ENCODE measurements around the gene LZTR1. TPM values are rescaled to one million over a fixed set of nuclear protein-coding genes. Genes with fewer than 3 reads are reported as not detected.

The LZTR1 gene
- total and polyA plus RNA-seq, 2 of the 4 experiments (the other 2 are of a cell fraction) = 22.8 to 41.3 TPM

- intact Hi-C loops (cut with micrococcal nuclease) (no loop called here), dilution Hi-C loops (cut with HindIII; ENCODE audit: low sequenced_read_pairs, unreplicated experiment) (no loop called here), in situ Hi-C loops (cut with MboI; ENCODE audit: low sequenced_read_pairs) (no loop called here)
- Histone ChIP-seq H3K14ac (replicated peaks; ENCODE audit: low read depth, low read length) (no peak overlapping the region), H4K91ac (ENCODE audit: insufficient read depth, low read depth, low read length) (no peak overlapping the region), H2AK9ac (replicated peaks; ENCODE audit: low read depth, low read length, poor library complexity) (no peak overlapping the region), H3K36me3 (ENCODE audit: control insufficient read depth, insufficient read depth, low read length) (peaks cover 68% of the 10 kb centered on the region), H3K56ac (ENCODE audit: extremely low read depth, insufficient read depth, low read length) (no peak overlapping the region), H3K9me1 (ENCODE audit: insufficient read depth, low read length) (no peaks in the 10 kb centered on the region), H3K23ac (ENCODE audit: low read depth, low read length) (no peak overlapping the region), H2BK5ac (ENCODE audit: low read depth, low read length, poor library complexity, severe bottlenecking) (no peak overlapping the region), H2AFZ (replicated peaks; ENCODE audit: low read length, poor library complexity) (no peak overlapping the region), H3K9ac (ENCODE audit: low read depth, low read length) (no peak overlapping the region), H3K18ac (ENCODE audit: low read depth, low read length) (no peak overlapping the region), H2BK15ac (ENCODE audit: low read depth, low read length) (no peak overlapping the region), H4K8ac (ENCODE audit: low read depth in 2 of 2, low read length in 2 of 2) (no peak overlapping the region), H4K5ac (ENCODE audit: low read depth, low read length) (no peak overlapping the region), H4K20me1 (ENCODE audit: insufficient read depth, low read length) (no peaks in the 10 kb centered on the region), H3K9me3 (ENCODE audit: control insufficient read depth, insufficient read depth, low read length) (no peaks in the 10 kb centered on the region), H2AK5ac (ENCODE audit: low read depth, low read length) (no peak overlapping the region), H3K4ac (ENCODE audit: low read depth, low read length) (no peak overlapping the region), H3K27ac (ENCODE audit: insufficient read depth, low read length) (no peak overlapping the region), H2BK120ac (ENCODE audit: low read depth, low read length) (no peak overlapping the region), H2BK20ac (ENCODE audit: low read depth, low read length) (no peak overlapping the region), H3K4me1 (ENCODE audit: control insufficient read depth, insufficient read depth, low read length) (no peaks in the 10 kb centered on the region), H3K4me2 (ENCODE audit: low read depth, low read length) (no peak overlapping the region), H3K27me3 (ENCODE audit: control insufficient read depth, insufficient read depth, low read length) (no peaks in the 10 kb centered on the region), H3K79me1 (ENCODE audit: low read depth in 1 of 2, low read length in 2 of 2) (peaks cover 0 to 22% of the 10 kb centered on the region in 2 experiments; a peak in 2 of 4 replicates), H3K4me3 (ENCODE audit: insufficient read depth, low read depth, low read length) (no peak overlapping the region)
- ChIA-PET POLR2A (ENCODE audit: unreplicated experiment) (no interaction called here), CTCF (no interaction called here)
- BruUV-seq (replicated peaks) = no TSS peak
- ATAC-seq (ENCODE audit: low read depth) (no peak), DNase-seq (no peak)
- no CpG with 5 or more reads among the region's 10 CpGs for WGBS, 2 experiments (ENCODE audit: extremely low coverage in 2 of 2, insufficient read length in 1 of 2)
- TF ChIP-seq USF2 (IDR thresholded peaks at IDR 0.05; ENCODE audit: low read depth, low read length) (no peak), CHD1 (IDR thresholded peaks at IDR 0.05; ENCODE audit: low read depth, low read length) (no peak), CEBPB (IDR thresholded peaks at IDR 0.05; ENCODE audit: low read depth, low read length) (no peak), RAD21 (IDR thresholded peaks at IDR 0.05; ENCODE audit: low read length) (no peak), POLR2A (IDR thresholded peaks at IDR 0.05; ENCODE audit: low read depth, low read length) (no peak)
Measured at GRCh38 chr22:20994902-20995241, 12.8 kb downstream of the LZTR1 start.
